Mucosa of descending colon (tissue), 3 donors: Measurements from ENCODE around the gene NMT2. TPM values are rescaled to one million over a fixed set of nuclear protein-coding genes. Genes with fewer than 3 reads are reported as not detected.
A peak's percentile ranks its signal among the peaks of the same experiment; 100 is the strongest.

ENCODE experiments used
- ATAC-seq: fragments of 200-7000 bp; cut with Tn5 transposase; one replicate; pipeline ENCODE4 v1.9.1; 2020; ENCODE audit warnings: mild to moderate bottlenecking, moderate library complexity
- DNase-seq, 3 donors: peaks; one replicate each; pipeline ENCODE4 v3.0.0-alpha.2; 2020
- H3K36me3 ChIP-seq: fragments of 200-600 bp; one replicate; pipeline ENCODE4 v1.8.0; 2021; ENCODE audit warnings: low read depth, mild to moderate bottlenecking
- H3K4me1 ChIP-seq: fragments of 200-600 bp; one replicate; pipeline ENCODE4 v1.8.0; 2021; ENCODE audit warnings: low read depth, mild to moderate bottlenecking
- H3K4me3 ChIP-seq: fragments of 200-600 bp; one replicate; pipeline ENCODE4 v1.8.0; 2021; ENCODE audit warnings: mild to moderate bottlenecking
- H3K9me3 ChIP-seq: fragments of 200-600 bp; one replicate; pipeline ENCODE4 v1.8.0; 2021; ENCODE audit warnings: mild to moderate bottlenecking
- CTCF ChIP-seq: fragments of 200-600 bp; IDR thresholded peaks from one replicate; pipeline ENCODE4 v1.8.0; 2022; ENCODE audit warnings: antibody characterized with exemption, mild to moderate bottlenecking
- intact Hi-C, 2 donors: fragments of 100-400 bp; cut with DNase I in 1 of 2; cut with micrococcal nuclease in 1 of 2; formaldehyde crosslinking; loops; one replicate each; pipeline versions ENCODE4 v1.11.0 to v1.11.1; 2022; cut with DNase I, micrococcal nuclease
- total RNA-seq, 3 donors: library from RNA; stranded (reverse); fragmentation: NEBNext Ultra II Directional in 2 of 3; extraction: Animal tissue kit (Norgen Biotek cat#: 25700) in 2 of 3; gene quantifications; one replicate each; pipeline versions ENCODE4 v1.2.1 to v1.2.4, GENCODE V29; 2021 to 2023
- donor health status: DM: no; HTN: no; CAD: no; lungs with moderate emphysema.
- donor health status: DM: no; HTN: no; CAD: no.
- donor health status: DM: no; HTN: yes; CAD: no.

Gene NMT2
- total RNA-seq, 3 donors from 2014 or later, result 21.8 to 26.4 (median 24.3) TPM

- H3K9me3 ChIP-seq, result no peaks in the 10 kb centered on the region
- DNase-seq (no peak), ATAC-seq (no peak)
- intact Hi-C loops, result no loop called here
- H3K4me3 ChIP-seq, result no peak overlapping the region
- no peak for TF ChIP-seq CTCF
- no peaks in the 10 kb centered on the region for H3K4me1 ChIP-seq
- H3K36me3 ChIP-seq, result no peaks in the 10 kb centered on the region
These were observed 54.7 kb downstream of the NMT2 start for GRCh38 chr10:15113766-15114165.

DNA sequence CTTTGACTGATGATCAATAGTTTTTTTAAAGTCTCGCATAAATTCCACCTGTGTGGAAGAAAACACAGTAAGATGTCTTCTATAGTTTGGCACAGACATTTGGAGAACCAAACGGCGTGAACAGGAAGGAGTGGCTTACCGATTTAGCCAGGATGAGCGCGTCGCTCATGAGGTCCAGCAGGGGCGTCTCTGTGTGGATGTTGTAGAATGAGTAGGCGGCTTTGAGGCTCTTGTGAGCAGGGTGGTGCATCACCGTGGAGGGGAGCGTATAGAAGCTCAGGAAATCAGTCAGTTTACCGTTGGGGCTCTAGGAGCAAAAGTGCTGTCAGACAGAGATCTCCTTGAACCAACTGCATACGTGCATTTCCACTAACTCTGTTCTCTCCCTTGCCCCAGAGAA lies 55.8 kb downstream of the NMT2 start:
- no peaks in the 10 kb centered on the region for H3K36me3 ChIP-seq
- intact Hi-C loops, result no loop called here

GRCh38 chr10:15106352-15107013 lies 62.0 kb downstream of the NMT2 start:
- peak; percentile 54 for TF ChIP-seq CTCF
- peaks cover 11% of the 10 kb centered on the region for H3K36me3 ChIP-seq
- DNase-seq (peak in 2 of 3 donors; percentile 79 to 90), ATAC-seq (peak; percentile 96)
- peaks cover 8% of the 10 kb centered on the region for H3K4me1 ChIP-seq
- no peaks in the 10 kb centered on the region for H3K9me3 ChIP-seq
- intact Hi-C loops, result loop anchor here (10.0 kb wide), 2 partner anchors 58 to 152 kb away; partner anchors contain the start of genes DCLRE1C (in 1 of the 2), MEIG1 (in 1 of the 2) and NMT2 (in 1 of the 2)
- H3K4me3 ChIP-seq, result no peak overlapping the region

More for the DNA sequence above, 55.8 kb downstream of the NMT2 start:
- H3K4me1 ChIP-seq, result peaks cover 8% of the 10 kb centered on the region
- TF ChIP-seq CTCF, result no peak
- no peak overlapping the region for H3K4me3 ChIP-seq
- no peaks in the 10 kb centered on the region for H3K9me3 ChIP-seq
- DNase-seq (no peak), ATAC-seq (no peak)

- ATAC-seq, result no peak
- no peak overlapping the region for H3K4me3 ChIP-seq
- no peak for TF ChIP-seq CTCF
- no peaks in the 10 kb centered on the region for H3K9me3 ChIP-seq
- no peak for DNase-seq
- peaks cover 11% of the 10 kb centered on the region for H3K36me3 ChIP-seq
- intact Hi-C loops, result loop anchor here (10.0 kb wide), 2 partner anchors 61 to 149 kb away; partner anchors contain the start of genes DCLRE1C (in 1 of the 2), MEIG1 (in 1 of the 2) and NMT2 (in 1 of the 2)
- H3K4me1 ChIP-seq, result peaks cover 24% of the 10 kb centered on the region
These were observed 65.0 kb downstream of the NMT2 start for GRCh38 chr10:15103513-15103912.

DNA sequence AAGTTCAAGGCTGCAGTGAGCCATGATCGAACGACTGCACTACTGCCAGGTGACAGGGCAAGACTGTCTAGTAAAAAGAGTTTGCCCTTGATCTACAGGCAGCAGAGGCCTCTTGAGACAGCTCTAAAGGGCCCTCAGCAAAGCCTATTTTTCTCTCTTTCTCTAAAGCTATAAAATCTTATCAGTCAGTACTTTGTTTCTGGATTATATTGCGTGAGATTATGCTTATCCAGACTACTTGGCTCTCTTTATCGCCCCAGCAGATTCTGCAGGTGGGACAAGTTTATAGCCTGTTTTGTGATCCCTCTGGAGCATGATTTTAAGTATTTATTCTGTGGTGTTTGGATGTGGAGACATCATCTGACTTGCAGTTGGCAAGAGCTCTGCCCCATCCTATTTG lies 68.6 kb downstream of the NMT2 start:
- intact Hi-C loops, result loop anchor here (10.0 kb wide), 2 partner anchors 65 to 145 kb away; partner anchors contain the start of genes DCLRE1C (in 1 of the 2), MEIG1 (in 1 of the 2) and NMT2 (in 1 of the 2)
- DNase-seq (no peak), ATAC-seq (no peak)
- peaks cover 27% of the 10 kb centered on the region for H3K4me1 ChIP-seq
- H3K4me3 ChIP-seq, result no peak overlapping the region
- no peaks in the 10 kb centered on the region for H3K9me3 ChIP-seq
- TF ChIP-seq CTCF, result no peak
- H3K36me3 ChIP-seq, result peaks cover 11% of the 10 kb centered on the region
